Peyer's patch (tissue), 4 donors: Measurements from ENCODE around the gene TSPAN7.

Experiments used
- CTCF ChIP-seq, 6 experiments: fragments of 450-650 bp in 4 of 6; fragments of 200-600 bp in 2 of 6; sonication (generic) in 1 of 6; IDR thresholded peaks; one replicate each; pipeline ENCODE4 v1.5.1; 2017 to 2019; ENCODE audit warnings: antibody characterized with exemption in 6 of 6, mild to moderate bottlenecking in 3 of 6, moderate library complexity in 1 of 6
- POLR2A ChIP-seq, 2 donors: fragments of 450-650 bp; IDR thresholded peaks; one replicate each; pipeline ENCODE4 v1.5.1; 2017; ENCODE audit warnings: antibody characterized with exemption in 2 of 2, mild to moderate bottlenecking in 2 of 2, moderate library complexity in 2 of 2

- no peak for TF ChIP-seq CTCF (IDR thresholded peaks at IDR 0.05)
- no peak for TF ChIP-seq POLR2A (IDR thresholded peaks at IDR 0.05)
Observed at GRCh38 chrX:38577738-38578137, 16.4 kb downstream of the TSPAN7 start.
